ENCODE data around the gene RFX7.

DNA sequence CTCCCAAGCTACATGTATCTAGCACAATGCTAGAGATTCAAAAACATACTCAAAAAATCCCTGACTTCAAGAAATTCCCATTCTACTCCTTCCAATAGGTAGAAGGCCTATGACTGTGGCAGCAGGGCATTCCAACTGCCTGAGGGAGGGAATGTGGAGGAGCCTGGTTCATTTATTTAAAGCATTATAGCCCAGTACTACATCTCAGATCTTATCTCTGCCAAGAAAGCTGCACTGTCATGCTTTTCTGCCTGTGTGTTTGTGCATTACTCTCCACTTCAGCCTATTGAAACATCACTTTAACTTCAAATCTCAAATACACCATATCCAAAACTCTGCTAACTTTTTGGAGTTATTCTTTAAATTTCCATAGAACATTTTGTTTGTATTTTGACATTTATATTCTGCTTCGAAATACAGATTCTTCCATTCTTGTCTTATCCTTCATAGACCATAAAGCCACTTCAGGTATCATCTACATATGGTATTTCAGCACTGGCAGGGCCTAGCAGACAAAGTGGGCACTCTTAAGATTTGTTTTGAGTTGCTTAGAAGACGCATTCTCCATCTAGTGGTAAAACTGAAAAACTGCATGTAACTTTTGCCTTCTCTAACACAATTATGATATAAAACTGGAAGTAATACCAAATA is 191.2 kb downstream of the RFX7 start:
- TF ChIP-seq, protein P1, sequence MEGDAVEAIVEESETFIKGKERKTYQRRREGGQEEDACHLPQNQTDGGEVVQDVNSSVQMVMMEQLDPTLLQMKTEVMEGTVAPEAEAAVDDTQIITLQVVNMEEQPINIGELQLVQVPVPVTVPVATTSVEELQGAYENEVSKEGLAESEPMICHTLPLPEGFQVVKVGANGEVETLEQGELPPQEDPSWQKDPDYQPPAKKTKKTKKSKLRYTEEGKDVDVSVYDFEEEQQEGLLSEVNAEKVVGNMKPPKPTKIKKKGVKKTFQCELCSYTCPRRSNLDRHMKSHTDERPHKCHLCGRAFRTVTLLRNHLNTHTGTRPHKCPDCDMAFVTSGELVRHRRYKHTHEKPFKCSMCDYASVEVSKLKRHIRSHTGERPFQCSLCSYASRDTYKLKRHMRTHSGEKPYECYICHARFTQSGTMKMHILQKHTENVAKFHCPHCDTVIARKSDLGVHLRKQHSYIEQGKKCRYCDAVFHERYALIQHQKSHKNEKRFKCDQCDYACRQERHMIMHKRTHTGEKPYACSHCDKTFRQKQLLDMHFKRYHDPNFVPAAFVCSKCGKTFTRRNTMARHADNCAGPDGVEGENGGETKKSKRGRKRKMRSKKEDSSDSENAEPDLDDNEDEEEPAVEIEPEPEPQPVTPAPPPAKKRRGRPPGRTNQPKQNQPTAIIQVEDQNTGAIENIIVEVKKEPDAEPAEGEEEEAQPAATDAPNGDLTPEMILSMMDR (conservative IDR thresholded peaks at IDR 0.05; ENCODE audit: low read depth, low read length): peak; percentile 74
- TF ChIP-seq POLR2A (IDR thresholded peaks at IDR 0.05; ENCODE audit: low read depth, low read length): no peak
- TF ChIP-seq SMC3 (IDR thresholded peaks at IDR 0.05; ENCODE audit: low read depth, low read length): peak; percentile 75
- no peak for TF ChIP-seq MAFK (IDR thresholded peaks at IDR 0.05; ENCODE audit: low read depth, low read length)
- no peak for TF ChIP-seq BHLHE40 (IDR thresholded peaks at IDR 0.05; ENCODE audit: low read depth, low read length)
- peak; percentile 71 for TF ChIP-seq RAD21 (IDR thresholded peaks at IDR 0.05; ENCODE audit: low read length)
- TF ChIP-seq FOS (IDR thresholded peaks at IDR 0.05; ENCODE audit: low read depth, low read length): no peak
- no peak for TF ChIP-seq CEBPB (IDR thresholded peaks at IDR 0.05; ENCODE audit: low read depth, low read length)
- TF ChIP-seq, protein P2, sequence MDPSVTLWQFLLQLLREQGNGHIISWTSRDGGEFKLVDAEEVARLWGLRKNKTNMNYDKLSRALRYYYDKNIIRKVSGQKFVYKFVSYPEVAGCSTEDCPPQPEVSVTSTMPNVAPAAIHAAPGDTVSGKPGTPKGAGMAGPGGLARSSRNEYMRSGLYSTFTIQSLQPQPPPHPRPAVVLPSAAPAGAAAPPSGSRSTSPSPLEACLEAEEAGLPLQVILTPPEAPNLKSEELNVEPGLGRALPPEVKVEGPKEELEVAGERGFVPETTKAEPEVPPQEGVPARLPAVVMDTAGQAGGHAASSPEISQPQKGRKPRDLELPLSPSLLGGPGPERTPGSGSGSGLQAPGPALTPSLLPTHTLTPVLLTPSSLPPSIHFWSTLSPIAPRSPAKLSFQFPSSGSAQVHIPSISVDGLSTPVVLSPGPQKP (IDR thresholded peaks at IDR 0.05; ENCODE audit: borderline replicate concordance, low read depth, low read length): no peak
- TF ChIP-seq MAZ (IDR thresholded peaks at IDR 0.05; ENCODE audit: borderline replicate concordance, low read depth, low read length): no peak
